Thyroid gland (tissue), 4 donors: ENCODE data around the gene SEC31A.

ENCODE experiments used
- CTCF ChIP-seq, 6 experiments: fragments of 200-600 bp in 3 of 6; fragments of 450-650 bp in 3 of 6; sonication (generic) in 3 of 6; IDR thresholded peaks; one replicate each; pipeline ENCODE4 v1.5.1; 2016 to 2019; ENCODE audit warnings: antibody characterized with exemption in 6 of 6, mild to moderate bottlenecking in 2 of 6, inconsistent platforms in 1 of 6, moderate library complexity in 1 of 6
- POLR2A ChIP-seq, 2 donors: fragments of 450-650 bp; IDR thresholded peaks; one replicate each; pipeline ENCODE4 v1.6.1; 2017; ENCODE audit warnings: antibody characterized with exemption in 2 of 2, mild to moderate bottlenecking in 2 of 2, moderate library complexity in 1 of 2

GRCh38 chr4:82811838-82812341 lies 79.1 kb downstream of the SEC31A start:
- TF ChIP-seq CTCF (IDR thresholded peaks at IDR 0.05) (no peak), POLR2A (IDR thresholded peaks at IDR 0.05) (no peak)
